ENCODE results near the gene STARD13.

STARD13 gene

GRCh38 chr13:33227927-33228647 lies 57.5 kb downstream of the STARD13 start:
- no peak for DNase-seq

- no peak for DNase-seq
These were observed 60.9 kb downstream of the STARD13 start for GRCh38 chr13:33224686-33225085.

GRCh38 chr13:33224191-33224590 lies 61.4 kb downstream of the STARD13 start:
- DNase-seq = no peak

- no peak for DNase-seq
These were observed 65.6 kb downstream of the STARD13 start for GRCh38 chr13:33219926-33220325.

- no peak for DNase-seq
These were observed 67.1 kb downstream of the STARD13 start for GRCh38 chr13:33218426-33218825.

- no peak for DNase-seq
These were observed 67.5 kb downstream of the STARD13 start for GRCh38 chr13:33218020-33218419.

GRCh38 chr13:33217256-33217655 lies 68.3 kb downstream of the STARD13 start:
- no peak for DNase-seq

- DNase-seq = no peak
These were observed 71.8 kb downstream of the STARD13 start for GRCh38 chr13:33213797-33214196.

GRCh38 chr13:33213024-33213768 lies 72.4 kb downstream of the STARD13 start:
- no peak for DNase-seq

GRCh38 chr13:33212396-33212795 lies 73.2 kb downstream of the STARD13 start:
- no peak for DNase-seq

GRCh38 chr13:33210090-33210489 lies 75.5 kb downstream of the STARD13 start:
- DNase-seq = no peak

- DNase-seq = no peak
These were observed 77.0 kb downstream of the STARD13 start for GRCh38 chr13:33208290-33209220.

GRCh38 chr13:33207615-33207961 lies 78.0 kb downstream of the STARD13 start:
- peak; percentile 42 to 71 (median 44) for DNase-seq

GRCh38 chr13:33206945-33207614 lies 78.5 kb downstream of the STARD13 start:
- no peak for DNase-seq

GRCh38 chr13:33206425-33206824 lies 79.1 kb downstream of the STARD13 start:
- no peak for DNase-seq

- no peak for DNase-seq
These were observed 79.7 kb downstream of the STARD13 start for GRCh38 chr13:33205804-33206221.

GRCh38 chr13:33205224-33205623 lies 80.3 kb downstream of the STARD13 start:
- no peak for DNase-seq

- peak in 2 of 3 donors; percentile 13 to 38 for DNase-seq
These were observed 81.2 kb downstream of the STARD13 start for GRCh38 chr13:33204130-33204927.

- DNase-seq = peak in 1 of 3 donors; percentile 8
These were observed 82.8 kb downstream of the STARD13 start for GRCh38 chr13:33202644-33203169.

- DNase-seq = no peak
These were observed 83.9 kb downstream of the STARD13 start for GRCh38 chr13:33201659-33202058.

- DNase-seq = no peak
These were observed 86.2 kb downstream of the STARD13 start for GRCh38 chr13:33199289-33199850.

Measured in suppressor macrophage treated with lipopolysaccharide for 1 hour (primary cell).